Superior temporal gyrus (tissue), 1 donor: Measurements from ENCODE around the gene ZBTB48.
A peak's percentile ranks its signal among the peaks of the same experiment; 100 is the strongest.
"Not testable (repeated sequence)": the region's sequence is repeated elsewhere in the genome, so short reads cannot be mapped to it uniquely, and the experiment has no call there.

Experiments used
- DNase-seq: peaks from one replicate; pipeline ENCODE4 v3.0.0-alpha.2; 2016; ENCODE audit errors: extremely low spot score

ZBTB48 gene

DNA sequence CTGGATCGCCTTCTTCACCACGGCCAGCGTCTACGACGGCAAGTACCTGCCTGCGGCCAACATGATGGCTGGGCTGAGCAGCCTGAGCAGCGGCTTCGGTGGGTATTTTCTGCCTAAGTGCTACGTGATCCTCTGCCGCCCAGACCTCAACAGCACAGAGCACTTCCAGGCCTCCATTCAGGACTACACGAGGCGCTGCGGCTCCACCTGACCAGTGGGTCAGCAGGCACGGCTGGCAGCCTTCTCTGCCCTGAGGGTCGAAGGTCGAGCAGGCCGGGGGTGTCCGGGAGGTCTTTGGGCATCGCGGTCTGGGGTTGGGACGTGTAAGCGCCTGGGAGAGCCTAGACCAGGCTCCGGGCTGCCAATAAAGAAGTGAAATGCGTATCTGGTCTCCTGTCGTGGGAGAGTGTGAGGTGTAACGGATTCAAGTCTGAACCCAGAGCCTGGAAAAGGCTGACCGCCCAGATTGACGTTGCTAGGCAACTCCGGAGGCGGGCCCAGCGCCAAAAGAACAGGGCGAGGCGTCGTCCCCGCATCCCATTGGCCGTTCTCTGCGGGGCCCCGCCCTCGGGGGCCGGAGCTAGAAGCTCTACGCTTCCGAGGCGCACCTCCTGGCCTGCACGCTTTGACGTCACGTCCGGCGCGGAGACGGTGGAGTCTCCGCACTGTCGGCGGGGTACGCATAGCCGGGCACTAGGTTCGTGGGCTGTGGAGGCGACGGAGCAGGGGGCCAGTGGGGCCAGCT lies at the start of gene ZBTB48:
ZBTB48 (plus strand) TSS at position 621 of the 745 bp plus-strand sequence. CDS start 616 bp downstream, outside the sequence.
- peak; percentile 99 for DNase-seq

DNA sequence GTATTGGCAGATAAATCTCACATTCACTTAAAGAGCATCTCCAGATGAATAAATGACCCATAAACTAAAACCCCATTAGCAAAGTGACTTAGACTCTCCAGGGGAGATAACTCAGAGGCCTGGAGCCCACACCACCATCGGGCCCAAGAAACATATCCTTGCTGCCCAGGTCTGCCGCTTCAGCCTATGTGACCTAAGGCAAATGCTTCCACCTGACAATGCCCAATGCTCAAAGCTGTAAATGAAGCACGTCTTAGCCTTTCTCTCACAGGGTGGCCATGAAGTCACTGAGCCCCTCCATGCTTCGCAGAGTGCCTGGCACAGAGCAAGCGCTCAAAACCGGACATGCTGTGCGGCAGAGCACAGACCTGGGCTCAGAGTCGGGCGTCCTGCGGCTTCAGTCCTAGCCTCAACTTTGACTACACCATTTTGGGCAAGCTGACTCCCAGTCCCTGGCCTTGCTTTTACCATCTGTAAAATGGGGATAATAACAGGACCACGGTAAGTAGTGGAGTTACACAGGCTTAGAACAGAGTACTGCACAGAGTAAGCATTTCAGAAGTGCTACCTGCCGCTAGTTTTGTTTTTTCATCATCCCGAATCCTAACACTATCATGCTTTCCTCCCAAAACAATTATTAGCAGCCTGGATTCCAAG lies 49.2 kb upstream of the ZBTB48 start:
- DNase-seq = no peak

GRCh38 chr1:6531996-6532395 lies 47.8 kb upstream of the ZBTB48 start:
- DNase-seq = no peak

- no peak for DNase-seq
Observed at GRCh38 chr1:6534248-6534822, 45.5 kb upstream of the ZBTB48 start.

DNA sequence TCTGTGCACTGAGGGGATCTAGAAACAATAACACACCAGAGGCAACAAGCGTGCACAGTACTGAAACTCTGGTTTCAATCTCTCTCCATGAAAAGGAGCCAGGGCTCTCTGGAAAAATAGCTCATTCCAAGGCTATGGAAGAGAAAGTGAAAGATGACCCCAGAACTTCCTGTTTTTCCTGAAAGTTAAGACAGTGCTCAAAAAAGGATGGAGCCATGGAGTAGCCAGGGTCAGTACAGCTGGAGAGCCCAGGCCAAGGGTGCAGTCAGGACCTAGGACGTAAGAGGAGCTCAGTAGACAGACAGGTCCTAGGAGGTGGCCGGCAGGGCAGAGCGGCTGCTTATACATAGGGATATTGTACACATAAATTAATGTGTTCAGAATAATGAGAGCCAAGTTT lies 44.6 kb upstream of the ZBTB48 start:
- DNase-seq = no peak

GRCh38 chr1:6536291-6536690 lies 43.5 kb upstream of the ZBTB48 start:
- DNase-seq = no peak

DNA sequence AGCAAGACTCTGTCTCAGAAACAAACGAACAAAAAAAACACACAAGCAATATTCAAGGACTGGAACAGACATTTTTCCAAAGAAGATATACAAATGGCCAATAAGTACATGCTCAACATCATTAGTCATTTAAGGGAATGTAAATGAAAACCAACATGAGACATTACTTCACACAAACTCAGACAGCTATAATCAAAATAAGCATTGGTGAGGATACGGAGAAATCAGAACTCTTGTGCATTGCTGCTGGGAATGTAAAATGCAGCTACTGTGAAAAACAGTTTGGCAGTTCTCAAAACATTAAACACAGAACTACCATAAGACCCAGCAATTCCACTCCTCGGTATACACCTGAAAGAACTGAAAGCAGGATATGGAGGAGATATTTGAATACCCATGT lies 40.8 kb upstream of the ZBTB48 start:
- DNase-seq = no peak

GRCh38 chr1:6544831-6545230 lies 35.0 kb upstream of the ZBTB48 start:
- DNase-seq = no peak

DNA sequence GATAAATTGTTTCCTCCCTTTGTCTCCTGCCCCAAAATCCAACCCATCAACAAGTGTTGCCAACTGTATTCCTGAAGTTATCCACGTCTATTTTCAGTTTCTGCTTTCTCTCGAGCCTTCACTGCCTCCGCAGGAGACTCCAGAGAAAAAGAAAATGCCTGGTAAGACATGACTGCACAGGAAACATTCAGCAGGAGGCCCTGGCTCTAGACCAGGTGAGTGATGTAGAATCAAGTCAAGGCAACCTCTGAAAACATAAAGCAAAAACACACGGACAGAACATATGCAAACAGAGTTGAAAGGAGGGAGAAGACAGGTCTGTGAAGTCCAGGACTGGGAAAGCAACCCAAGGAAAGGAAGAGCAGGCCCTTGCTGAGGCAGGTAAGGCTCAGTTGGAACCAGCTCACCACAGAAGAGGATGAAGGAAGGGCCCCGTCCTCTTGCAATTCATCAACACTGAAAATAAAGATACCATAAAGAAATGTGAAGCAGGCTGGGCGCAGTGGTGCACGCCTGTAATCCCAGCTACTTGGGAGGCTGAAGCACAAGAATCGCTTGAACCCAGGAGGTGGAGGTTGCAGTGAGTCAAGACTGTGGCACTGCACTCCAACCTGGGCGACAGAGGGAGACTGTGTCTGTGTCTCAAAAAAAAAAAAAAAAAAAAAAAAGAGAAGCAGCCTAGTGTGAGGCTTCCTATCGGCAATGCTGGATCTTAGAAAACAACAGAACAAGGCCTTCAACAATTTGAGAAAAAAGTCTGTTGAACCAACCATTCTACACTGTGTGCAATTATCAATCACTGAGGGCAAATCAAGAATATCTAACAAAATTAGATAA lies 34.3 kb upstream of the ZBTB48 start:
- DNase-seq = no peak

DNA sequence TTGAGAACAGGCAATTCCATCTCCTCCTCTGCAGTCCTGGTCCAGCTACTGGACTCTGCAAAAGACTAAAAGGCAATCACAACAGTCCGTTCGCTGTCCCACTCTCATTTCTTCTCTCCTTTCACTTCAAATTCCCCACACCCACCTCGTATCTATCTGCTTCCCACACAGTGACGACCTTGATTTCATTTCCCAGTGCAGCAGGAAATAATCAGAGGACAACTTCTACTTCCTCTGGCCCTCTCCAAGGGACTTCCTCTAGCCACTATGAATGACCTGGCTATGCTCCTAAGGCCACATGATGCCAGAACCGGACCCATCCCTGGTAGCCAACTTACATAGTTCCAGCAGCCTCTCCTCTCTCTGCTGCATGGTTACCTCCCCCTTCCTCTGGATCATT lies 33.5 kb upstream of the ZBTB48 start:
- no peak for DNase-seq

DNA sequence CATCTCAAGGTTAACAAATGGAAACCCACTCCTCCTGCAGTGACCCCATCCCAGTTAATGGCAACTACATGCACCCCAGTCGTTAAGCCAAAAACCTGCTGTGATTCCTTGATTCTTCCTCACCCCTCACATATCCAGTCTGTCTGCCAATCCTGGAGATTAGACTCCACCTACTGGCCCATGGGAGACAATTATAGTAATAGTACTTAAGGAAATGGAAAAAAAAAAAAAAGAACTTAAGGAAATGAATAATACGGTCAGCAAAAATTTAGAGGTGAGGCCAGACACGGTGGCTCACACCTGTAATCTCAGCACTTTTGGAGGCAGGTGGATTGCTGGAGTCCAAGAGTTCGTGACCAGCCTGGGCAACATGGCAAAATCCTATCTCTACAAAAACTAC lies 32.5 kb upstream of the ZBTB48 start:
- DNase-seq = no peak

DNA sequence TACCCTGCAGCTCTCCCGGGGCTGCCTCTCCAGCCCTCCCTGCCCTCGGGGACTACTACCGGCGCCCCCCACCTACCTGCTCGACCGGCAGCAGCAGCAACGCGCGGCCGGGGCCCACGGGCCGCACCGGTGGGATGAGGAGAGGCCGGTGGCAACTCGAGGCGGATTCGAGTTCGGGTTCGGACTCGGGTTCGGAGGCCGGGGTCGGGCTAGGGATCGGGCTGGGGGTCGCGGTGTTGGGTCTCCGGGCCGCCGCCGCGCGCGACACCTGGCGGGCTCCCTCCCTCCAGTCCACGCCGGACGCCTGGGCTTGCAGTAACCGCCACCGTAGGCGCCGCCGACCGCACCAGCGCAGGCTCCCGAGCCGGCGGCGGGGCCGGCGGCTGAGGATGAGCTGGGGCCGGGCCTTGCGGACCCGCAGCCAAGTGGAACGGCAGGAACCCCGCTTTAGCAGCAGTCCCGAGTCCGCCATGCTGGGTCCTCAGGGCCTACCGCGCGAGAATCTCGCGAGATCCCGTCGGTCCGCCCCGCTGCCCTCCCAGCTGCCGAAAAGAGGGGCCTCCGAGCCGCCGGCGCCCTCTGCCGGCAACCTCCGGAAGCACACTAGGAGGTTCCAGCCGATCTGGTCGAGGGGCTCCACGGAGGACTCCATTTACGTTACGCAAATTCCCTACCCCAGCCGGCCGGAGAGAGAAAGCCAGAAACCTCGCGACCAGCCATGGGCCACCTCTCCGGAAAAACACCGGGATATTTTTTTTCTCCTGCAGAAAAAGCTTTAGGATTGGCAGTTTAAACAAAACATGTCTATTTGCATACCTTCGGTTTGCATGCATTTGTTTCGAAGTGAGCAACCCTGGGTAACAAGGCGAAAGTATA lies 25.5 kb upstream of the ZBTB48 start, which contains the start of gene NOL9:
NOL9 (minus strand) TSS at position 483 of the 876 bp plus-strand sequence; CDS start at position 472, 11 bp downstream.
- peak; percentile 95 for DNase-seq

DNA sequence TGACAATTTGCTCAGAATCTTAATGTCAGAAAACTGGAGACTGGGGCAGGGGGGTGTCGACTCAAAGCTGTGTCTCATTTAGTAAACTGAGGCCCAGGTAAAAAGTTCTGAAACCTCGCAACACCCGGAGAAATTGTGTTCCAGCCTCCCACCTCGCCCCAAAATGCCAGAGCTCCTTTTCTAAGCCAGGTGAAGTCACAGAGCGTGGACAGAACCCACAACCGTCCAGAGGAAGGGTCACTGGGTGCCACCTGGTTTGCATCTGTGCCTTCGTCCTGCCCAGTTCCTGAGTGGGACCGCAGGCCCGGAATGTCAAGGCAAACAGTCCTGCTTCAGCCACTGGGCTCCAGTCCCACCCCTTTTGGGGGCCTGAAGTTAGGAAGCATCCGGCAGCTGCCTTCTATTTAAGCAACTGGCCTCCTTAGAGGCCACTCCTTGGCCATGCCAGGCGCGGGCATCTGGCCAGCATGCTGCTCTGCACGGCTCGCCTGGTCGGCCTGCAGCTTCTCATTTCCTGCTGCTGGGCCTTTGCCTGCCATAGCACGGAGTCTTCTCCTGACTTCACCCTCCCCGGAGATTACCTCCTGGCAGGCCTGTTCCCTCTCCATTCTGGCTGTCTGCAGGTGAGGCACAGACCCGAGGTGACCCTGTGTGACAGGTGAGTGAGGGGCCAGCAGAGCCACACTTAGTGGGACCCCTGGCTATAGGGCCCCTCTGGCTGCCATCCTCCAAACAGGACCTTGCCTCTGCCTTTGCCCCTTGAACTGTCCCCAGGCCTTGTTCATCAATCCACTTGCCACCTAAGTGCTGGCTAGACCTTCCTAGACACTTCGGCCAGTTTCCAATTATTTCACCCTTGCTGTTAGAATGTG lies 24.7 kb upstream of the ZBTB48 start, which contains the start of gene TAS1R1:
TAS1R1 (plus strand) TSS at position 401 of the 872 bp plus-strand sequence; CDS start at position 468, 67 bp downstream.
- no peak for DNase-seq

DNA sequence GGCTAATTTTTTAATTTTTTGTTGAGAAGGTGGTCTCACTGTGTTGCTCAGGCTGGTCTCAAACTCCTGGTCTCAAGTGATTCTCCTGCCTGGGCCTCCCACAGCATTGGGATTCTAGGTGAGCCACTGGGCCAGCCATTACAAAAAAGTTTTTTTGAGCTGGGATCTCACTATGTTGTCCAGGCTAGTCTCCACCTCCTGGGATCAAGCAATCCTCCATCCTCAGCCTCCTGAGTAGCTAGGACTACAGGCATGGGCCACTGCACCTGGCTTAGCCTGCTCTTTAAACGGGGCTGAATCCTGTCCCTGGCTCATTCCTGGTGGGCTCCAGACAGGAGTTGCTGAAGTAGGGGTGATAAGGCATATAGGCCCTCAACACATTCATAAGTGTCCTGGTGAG lies 22.2 kb upstream of the ZBTB48 start:
- no peak for DNase-seq

- not testable (repeated sequence) for DNase-seq
Observed at GRCh38 chr1:6559161-6559560, 20.6 kb upstream of the ZBTB48 start.

GRCh38 chr1:6560267-6560666 lies 19.5 kb upstream of the ZBTB48 start:
- DNase-seq = no peak

- DNase-seq = no peak
Observed at GRCh38 chr1:6569033-6569432, 10.8 kb upstream of the ZBTB48 start.

DNA sequence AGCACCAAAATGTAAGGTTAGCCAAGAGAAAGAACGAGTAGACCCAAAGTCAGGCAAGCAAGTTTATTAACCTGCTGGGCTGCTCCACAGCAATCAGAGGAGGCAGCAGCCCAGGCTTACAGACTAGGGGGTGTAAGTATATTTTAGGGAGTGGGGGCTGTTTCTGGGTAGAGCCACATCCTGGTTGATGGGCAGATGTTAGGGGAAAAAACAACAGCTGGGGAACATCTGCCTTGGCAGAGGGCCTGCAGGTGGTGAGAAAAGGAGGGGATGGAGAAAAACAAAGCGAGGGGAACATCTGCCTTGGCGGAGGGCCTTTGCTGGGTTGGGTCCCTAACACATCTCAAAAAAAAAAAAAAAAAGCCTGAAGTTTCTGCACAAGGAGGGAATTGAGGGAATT lies 9.7 kb upstream of the ZBTB48 start:
- DNase-seq = no peak

- no peak for DNase-seq
Observed at GRCh38 chr1:6570987-6571386, 8.8 kb upstream of the ZBTB48 start.
